WERI-Rb-1 (cell line): Measurements from ENCODE around the gene FADS1.
A peak's percentile ranks its signal among the peaks of the same experiment; 100 is the strongest.

Experiments used
- DNase-seq: peaks from one replicate; pipeline ENCODE4 v3.0.0-alpha.2; 2020
- H3K27ac ChIP-seq: fragments of 250-450 bp; sonication (Bioruptor Pico); 2 replicates; pipeline ENCODE4 v1.5.1; 2020; ENCODE audit warnings: mild to moderate bottlenecking, moderate library complexity
- H3K27me3 ChIP-seq: fragments of 250-450 bp; sonication (Bioruptor Pico); 2 replicates; pipeline ENCODE4 v1.5.1; 2021; ENCODE audit warnings: mild to moderate bottlenecking, low read depth, moderate library complexity; ENCODE audit not compliant: insufficient read depth, severe bottlenecking
- H3K36me3 ChIP-seq: fragments of 250-450 bp; sonication (Bioruptor Pico); 2 replicates; pipeline ENCODE4 v1.5.1; 2020; ENCODE audit warnings: mild to moderate bottlenecking, moderate library complexity
- H3K4me3 ChIP-seq: 2 replicates; pipeline ENCODE4 v1.5.1; 2011; ENCODE audit warnings: low read depth, mild to moderate bottlenecking, control low read depth, low read length
- H3K9me3 ChIP-seq: fragments of 250-450 bp; sonication (Bioruptor Pico); 2 replicates; pipeline ENCODE4 v1.5.1; 2021; ENCODE audit warnings: mild to moderate bottlenecking, moderate library complexity; ENCODE audit not compliant: severe bottlenecking
- CTCF ChIP-seq: IDR thresholded peaks from 2 replicates; pipeline ENCODE4 v1.5.1; 2011; ENCODE audit warnings: low read depth, mild to moderate bottlenecking, control low read depth, inconsistent platforms, low read length

FADS1 gene

DNA sequence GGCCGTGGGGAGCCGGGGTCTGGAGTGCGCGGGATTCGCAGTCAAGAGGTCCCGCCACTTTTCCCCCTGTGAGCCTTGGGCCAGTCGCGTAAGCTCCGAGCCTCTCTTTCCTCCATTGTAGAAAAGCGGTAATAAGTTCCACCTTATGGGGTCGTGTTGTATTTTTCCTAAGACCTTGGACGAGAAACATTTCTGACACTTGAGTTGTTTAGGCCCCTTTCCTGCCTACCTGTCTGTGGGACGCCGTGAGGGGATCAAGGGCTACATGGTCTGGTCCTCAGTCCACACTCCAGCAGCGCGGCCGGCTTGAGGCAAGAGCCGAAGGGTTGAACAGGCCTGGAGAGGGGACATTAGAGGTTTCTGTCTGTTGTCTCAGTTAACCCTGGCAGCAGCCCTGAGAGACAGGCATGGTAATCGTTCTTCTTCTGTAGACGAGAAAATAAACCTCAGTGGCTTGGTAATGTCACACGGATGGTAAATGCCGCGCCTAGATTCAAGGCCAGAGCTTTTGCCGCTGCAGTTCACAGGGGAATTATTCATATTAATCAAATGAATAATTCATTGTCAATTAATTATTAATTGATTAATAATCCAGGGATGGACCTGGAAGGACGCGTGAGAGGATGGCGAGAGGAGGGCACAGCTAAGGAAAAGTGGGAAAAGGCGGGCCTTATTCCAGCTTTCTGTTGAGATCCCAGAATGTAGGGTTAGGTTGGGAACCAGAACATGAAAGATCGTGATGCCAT, 23.5 kb downstream of the FADS1 start:
- peak; percentile 40 for DNase-seq
- H3K27me3 ChIP-seq = no peaks in the 10 kb centered on the region
- peaks cover 74% of the 10 kb centered on the region for H3K36me3 ChIP-seq
- TF ChIP-seq CTCF = no peak
- peak overlapping the region; percentile 98 for H3K4me3 ChIP-seq
- no peaks in the 10 kb centered on the region for H3K9me3 ChIP-seq
- H3K27ac ChIP-seq = peak overlapping the region; percentile 100

GRCh38 chr11:61792310-61793082, 24.3 kb downstream of the FADS1 start, which contains the start of the genes FEN1 and TMEM258:
Gene FEN1 (plus strand): TSS chr11:61792911. CDS start chr11:61795362, 2,451 bp downstream.
Gene TMEM258 (minus strand): TSS chr11:61792599. CDS start chr11:61792558, 41 bp downstream.
- no peak for TF ChIP-seq CTCF
- DNase-seq = peak; percentile 93
- H3K36me3 ChIP-seq = peaks cover 76% of the 10 kb centered on the region
- H3K9me3 ChIP-seq = no peaks in the 10 kb centered on the region
- H3K4me3 ChIP-seq = peak within 1 kb of the TSS; percentile 98
- no peaks in the 10 kb centered on the region for H3K27me3 ChIP-seq
- peak within 1 kb of the TSS; percentile 100 for H3K27ac ChIP-seq

GRCh38 chr11:61791737-61792309, 25.0 kb downstream of the FADS1 start:
- peak overlapping the region; percentile 100 for H3K27ac ChIP-seq
- H3K4me3 ChIP-seq = peak overlapping the region; percentile 98
- TF ChIP-seq CTCF = peak; percentile 22; the same call in 1 of the 2 replicates
- H3K27me3 ChIP-seq = no peaks in the 10 kb centered on the region
- DNase-seq = peak; percentile 73
- H3K9me3 ChIP-seq = no peaks in the 10 kb centered on the region
- peaks cover 76% of the 10 kb centered on the region for H3K36me3 ChIP-seq

- H3K27ac ChIP-seq = no peak overlapping the region; the same call in 1 of the 2 replicates
- no peak overlapping the region for H3K4me3 ChIP-seq
- H3K36me3 ChIP-seq = peaks cover 55% of the 10 kb centered on the region
- H3K9me3 ChIP-seq = no peaks in the 10 kb centered on the region
- TF ChIP-seq CTCF = peak; percentile 88
- peak; percentile 87 for DNase-seq
- H3K27me3 ChIP-seq = no peaks in the 10 kb centered on the region
Observed at GRCh38 chr11:61787928-61788491, 28.8 kb downstream of the FADS1 start.

GRCh38 chr11:61785837-61786402, 30.9 kb downstream of the FADS1 start:
- H3K27me3 ChIP-seq = no peaks in the 10 kb centered on the region
- H3K27ac ChIP-seq = no peak overlapping the region
- peaks cover 52% of the 10 kb centered on the region for H3K36me3 ChIP-seq
- TF ChIP-seq CTCF = no peak
- H3K9me3 ChIP-seq = no peaks in the 10 kb centered on the region
- no peak overlapping the region for H3K4me3 ChIP-seq
- no peak for DNase-seq
